ENCODE data around the gene L3HYPDH.
A peak's percentile ranks its signal among the peaks of the same experiment; 100 is the strongest.

The L3HYPDH gene

GRCh38 chr14:59482541-59483331 lies 1.5 kb downstream of the L3HYPDH start:
- no peaks in the 10 kb centered on the region for H3K9me3 Mint-ChIP-seq
- peaks cover 14% of the 10 kb centered on the region for H3K36me3 Mint-ChIP-seq (ENCODE audit: low read depth)
- peak overlapping the region; percentile 96 to 99 (median 98) for H3K27ac Mint-ChIP-seq
- TF ChIP-seq CTCF (IDR thresholded peaks at IDR 0.05; ENCODE audit: unreplicated experiment in 3 of 3) = no peak
- peak overlapping the region; percentile 91 to 99 (median 95) for H3K4me3 Mint-ChIP-seq
- no peaks in the 10 kb centered on the region for H3K27me3 Mint-ChIP-seq (ENCODE audit: low read depth)
- peaks cover 52% of the 10 kb centered on the region for H3K4me1 Mint-ChIP-seq

- Mint-ChIP-seq H3K4me3 (peak overlapping the region; percentile 91 to 99 (median 95)), H3K36me3 (ENCODE audit: low read depth) (peaks cover 14% of the 10 kb centered on the region), H3K27me3 (ENCODE audit: low read depth) (no peaks in the 10 kb centered on the region), H3K4me1 (peaks cover 52% of the 10 kb centered on the region), H3K9me3 (no peaks in the 10 kb centered on the region), H3K27ac (peak overlapping the region; percentile 96 to 99 (median 98))
- no peak for TF ChIP-seq CTCF (IDR thresholded peaks at IDR 0.05; ENCODE audit: unreplicated experiment in 3 of 3)
Observed at GRCh38 chr14:59481871-59482540, 2.2 kb downstream of the L3HYPDH start.

GRCh38 chr14:59481407-59481806 lies 2.8 kb downstream of the L3HYPDH start:
- H3K27me3 Mint-ChIP-seq (ENCODE audit: low read depth) = no peaks in the 10 kb centered on the region
- peak overlapping the region in 2 of 3 experiments; percentile 95 to 99 for H3K4me3 Mint-ChIP-seq
- no peaks in the 10 kb centered on the region for H3K9me3 Mint-ChIP-seq
- peaks cover 18% of the 10 kb centered on the region for H3K36me3 Mint-ChIP-seq (ENCODE audit: low read depth)
- H3K27ac Mint-ChIP-seq = peak overlapping the region in 2 of 3 experiments; percentile 96 to 98
- H3K4me1 Mint-ChIP-seq = peaks cover 52% of the 10 kb centered on the region
- TF ChIP-seq CTCF (IDR thresholded peaks at IDR 0.05; ENCODE audit: unreplicated experiment in 3 of 3) = no peak

GRCh38 chr14:59480166-59480565 lies 4.0 kb downstream of the L3HYPDH start:
- Mint-ChIP-seq H3K27me3 (ENCODE audit: low read depth) (no peaks in the 10 kb centered on the region), H3K4me3 (peak overlapping the region in 2 of 3 experiments; percentile 10 to 65), H3K27ac (peak overlapping the region in 1 of 3 experiments; percentile 9)

GRCh38 chr14:59478540-59478939 lies 5.7 kb downstream of the L3HYPDH start:
- Mint-ChIP-seq H3K4me3 (no peak overlapping the region), H3K4me1 (peaks cover 52% of the 10 kb centered on the region), H3K27ac (no peak overlapping the region), H3K9me3 (no peaks in the 10 kb centered on the region), H3K36me3 (ENCODE audit: low read depth) (peaks cover 30% of the 10 kb centered on the region), H3K27me3 (ENCODE audit: low read depth) (no peaks in the 10 kb centered on the region)
- TF ChIP-seq CTCF (IDR thresholded peaks at IDR 0.05; ENCODE audit: unreplicated experiment in 3 of 3) = no peak

More at GRCh38 chr14:59480166-59480565, 4.0 kb downstream of the L3HYPDH start:
- peaks cover 24% of the 10 kb centered on the region for H3K36me3 Mint-ChIP-seq (ENCODE audit: low read depth)
- no peak for TF ChIP-seq CTCF (IDR thresholded peaks at IDR 0.05; ENCODE audit: unreplicated experiment in 3 of 3)
- H3K9me3 Mint-ChIP-seq = no peaks in the 10 kb centered on the region
- H3K4me1 Mint-ChIP-seq = peaks cover 49% of the 10 kb centered on the region

All from nephron (organoid).